ENCODE results near the gene THADA.

DNA sequence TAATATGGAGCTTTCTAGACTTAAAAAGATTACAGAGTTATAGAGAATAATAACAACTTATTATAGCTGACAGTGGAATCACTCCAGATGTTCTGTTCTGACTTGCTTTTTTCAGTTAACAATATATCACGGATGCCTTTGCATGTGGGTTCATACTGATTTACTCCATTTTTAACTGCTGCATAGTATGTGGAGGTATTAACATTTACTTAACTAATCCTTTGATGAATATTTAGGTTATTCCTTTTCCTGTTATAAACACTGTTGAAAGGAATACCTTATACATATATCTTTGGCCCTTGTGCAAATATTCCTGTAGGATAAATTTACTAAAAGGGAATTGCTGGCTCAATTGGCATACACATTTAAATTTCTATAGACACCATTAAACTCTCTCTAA, 336.3 kb downstream of the THADA start:
- TF ChIP-seq, protein P1, sequence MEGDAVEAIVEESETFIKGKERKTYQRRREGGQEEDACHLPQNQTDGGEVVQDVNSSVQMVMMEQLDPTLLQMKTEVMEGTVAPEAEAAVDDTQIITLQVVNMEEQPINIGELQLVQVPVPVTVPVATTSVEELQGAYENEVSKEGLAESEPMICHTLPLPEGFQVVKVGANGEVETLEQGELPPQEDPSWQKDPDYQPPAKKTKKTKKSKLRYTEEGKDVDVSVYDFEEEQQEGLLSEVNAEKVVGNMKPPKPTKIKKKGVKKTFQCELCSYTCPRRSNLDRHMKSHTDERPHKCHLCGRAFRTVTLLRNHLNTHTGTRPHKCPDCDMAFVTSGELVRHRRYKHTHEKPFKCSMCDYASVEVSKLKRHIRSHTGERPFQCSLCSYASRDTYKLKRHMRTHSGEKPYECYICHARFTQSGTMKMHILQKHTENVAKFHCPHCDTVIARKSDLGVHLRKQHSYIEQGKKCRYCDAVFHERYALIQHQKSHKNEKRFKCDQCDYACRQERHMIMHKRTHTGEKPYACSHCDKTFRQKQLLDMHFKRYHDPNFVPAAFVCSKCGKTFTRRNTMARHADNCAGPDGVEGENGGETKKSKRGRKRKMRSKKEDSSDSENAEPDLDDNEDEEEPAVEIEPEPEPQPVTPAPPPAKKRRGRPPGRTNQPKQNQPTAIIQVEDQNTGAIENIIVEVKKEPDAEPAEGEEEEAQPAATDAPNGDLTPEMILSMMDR (IDR thresholded peaks at IDR 0.05): no peak
- TF ChIP-seq, protein P2, sequence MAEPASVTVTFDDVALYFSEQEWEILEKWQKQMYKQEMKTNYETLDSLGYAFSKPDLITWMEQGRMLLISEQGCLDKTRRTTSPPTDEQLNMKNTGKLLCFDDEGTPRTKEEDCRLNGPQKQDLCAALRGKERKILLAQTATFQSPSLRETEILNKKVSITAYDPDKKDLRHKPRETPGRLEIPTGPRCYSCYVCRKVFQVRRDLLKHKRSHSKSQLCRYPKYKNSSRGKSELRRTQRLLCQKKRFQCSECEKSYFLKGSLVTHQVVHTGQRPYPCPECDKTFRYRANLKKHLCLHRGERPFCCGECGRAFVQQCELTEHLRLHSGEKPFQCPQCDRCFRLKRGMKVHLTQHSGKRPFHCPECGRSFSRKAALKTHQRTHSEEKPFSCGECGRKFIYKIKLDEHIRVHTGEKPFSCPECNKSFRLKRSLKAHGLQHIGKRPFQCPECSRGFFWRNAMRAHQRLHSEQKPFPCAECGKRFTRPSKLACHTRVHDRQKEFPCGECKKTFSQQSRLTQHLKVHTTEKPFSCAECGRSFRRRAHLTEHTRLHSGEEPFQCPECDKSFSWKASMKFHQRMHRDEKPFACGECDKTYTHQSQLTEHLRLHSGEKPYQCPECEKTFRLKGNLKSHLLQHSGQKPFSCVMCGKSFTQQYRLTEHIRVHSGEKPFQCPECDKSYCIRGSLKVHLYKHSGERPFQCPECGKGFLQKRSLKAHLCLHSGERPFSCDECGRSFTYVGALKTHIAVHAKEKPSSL (CRISPR knock-in tag; conservative IDR thresholded peaks at IDR 0.05): no peak
- no peak for TF ChIP-seq SP1 (CRISPR knock-in tag; conservative IDR thresholded peaks at IDR 0.05)
- TF ChIP-seq, protein P3, sequence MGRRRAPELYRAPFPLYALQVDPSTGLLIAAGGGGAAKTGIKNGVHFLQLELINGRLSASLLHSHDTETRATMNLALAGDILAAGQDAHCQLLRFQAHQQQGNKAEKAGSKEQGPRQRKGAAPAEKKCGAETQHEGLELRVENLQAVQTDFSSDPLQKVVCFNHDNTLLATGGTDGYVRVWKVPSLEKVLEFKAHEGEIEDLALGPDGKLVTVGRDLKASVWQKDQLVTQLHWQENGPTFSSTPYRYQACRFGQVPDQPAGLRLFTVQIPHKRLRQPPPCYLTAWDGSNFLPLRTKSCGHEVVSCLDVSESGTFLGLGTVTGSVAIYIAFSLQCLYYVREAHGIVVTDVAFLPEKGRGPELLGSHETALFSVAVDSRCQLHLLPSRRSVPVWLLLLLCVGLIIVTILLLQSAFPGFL (CRISPR knock-in tag; IDR thresholded peaks at IDR 0.05; ENCODE audit: borderline replicate concordance): no peak
- TF ChIP-seq, protein P4, sequence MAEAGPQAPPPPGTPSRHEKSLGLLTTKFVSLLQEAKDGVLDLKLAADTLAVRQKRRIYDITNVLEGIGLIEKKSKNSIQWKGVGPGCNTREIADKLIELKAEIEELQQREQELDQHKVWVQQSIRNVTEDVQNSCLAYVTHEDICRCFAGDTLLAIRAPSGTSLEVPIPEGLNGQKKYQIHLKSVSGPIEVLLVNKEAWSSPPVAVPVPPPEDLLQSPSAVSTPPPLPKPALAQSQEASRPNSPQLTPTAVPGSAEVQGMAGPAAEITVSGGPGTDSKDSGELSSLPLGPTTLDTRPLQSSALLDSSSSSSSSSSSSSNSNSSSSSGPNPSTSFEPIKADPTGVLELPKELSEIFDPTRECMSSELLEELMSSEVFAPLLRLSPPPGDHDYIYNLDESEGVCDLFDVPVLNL (CRISPR knock-in tag; IDR thresholded peaks at IDR 0.05; ENCODE audit: borderline replicate concordance, low read depth): no peak
- no peak for TF ChIP-seq ZNF416 (CRISPR knock-in tag; IDR thresholded peaks at IDR 0.05)
- TF ChIP-seq, protein P5, sequence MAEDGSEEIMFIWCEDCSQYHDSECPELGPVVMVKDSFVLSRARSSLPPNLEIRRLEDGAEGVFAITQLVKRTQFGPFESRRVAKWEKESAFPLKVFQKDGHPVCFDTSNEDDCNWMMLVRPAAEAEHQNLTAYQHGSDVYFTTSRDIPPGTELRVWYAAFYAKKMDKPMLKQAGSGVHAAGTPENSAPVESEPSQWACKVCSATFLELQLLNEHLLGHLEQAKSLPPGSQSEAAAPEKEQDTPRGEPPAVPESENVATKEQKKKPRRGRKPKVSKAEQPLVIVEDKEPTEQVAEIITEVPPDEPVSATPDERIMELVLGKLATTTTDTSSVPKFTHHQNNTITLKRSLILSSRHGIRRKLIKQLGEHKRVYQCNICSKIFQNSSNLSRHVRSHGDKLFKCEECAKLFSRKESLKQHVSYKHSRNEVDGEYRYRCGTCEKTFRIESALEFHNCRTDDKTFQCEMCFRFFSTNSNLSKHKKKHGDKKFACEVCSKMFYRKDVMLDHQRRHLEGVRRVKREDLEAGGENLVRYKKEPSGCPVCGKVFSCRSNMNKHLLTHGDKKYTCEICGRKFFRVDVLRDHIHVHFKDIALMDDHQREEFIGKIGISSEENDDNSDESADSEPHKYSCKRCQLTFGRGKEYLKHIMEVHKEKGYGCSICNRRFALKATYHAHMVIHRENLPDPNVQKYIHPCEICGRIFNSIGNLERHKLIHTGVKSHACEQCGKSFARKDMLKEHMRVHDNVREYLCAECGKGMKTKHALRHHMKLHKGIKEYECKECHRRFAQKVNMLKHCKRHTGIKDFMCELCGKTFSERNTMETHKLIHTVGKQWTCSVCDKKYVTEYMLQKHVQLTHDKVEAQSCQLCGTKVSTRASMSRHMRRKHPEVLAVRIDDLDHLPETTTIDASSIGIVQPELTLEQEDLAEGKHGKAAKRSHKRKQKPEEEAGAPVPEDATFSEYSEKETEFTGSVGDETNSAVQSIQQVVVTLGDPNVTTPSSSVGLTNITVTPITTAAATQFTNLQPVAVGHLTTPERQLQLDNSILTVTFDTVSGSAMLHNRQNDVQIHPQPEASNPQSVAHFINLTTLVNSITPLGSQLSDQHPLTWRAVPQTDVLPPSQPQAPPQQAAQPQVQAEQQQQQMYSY (CRISPR knock-in tag; IDR thresholded peaks at IDR 0.05): no peak
- TF ChIP-seq ETV6 (CRISPR knock-in tag; IDR thresholded peaks at IDR 0.05): no peak
- no peak for TF ChIP-seq SMAD3 (CRISPR knock-in tag; IDR thresholded peaks at IDR 0.05; ENCODE audit: borderline replicate concordance)
- no peak for TF ChIP-seq ZNF317 (CRISPR knock-in tag; IDR thresholded peaks at IDR 0.05; ENCODE audit: borderline replicate concordance, low read depth)
